Activated naive CD4-positive, alpha-beta T cell treated with Interleukin-2 at 50 U/mL for 16 hours (primary cell): ENCODE results near the gene HTT-AS.
"Not testable (repeated sequence)": the region's sequence is repeated elsewhere in the genome, so short reads cannot be mapped to it uniquely, and the experiment has no call there.

Experiments
- DNase-seq: peaks from one replicate; pipeline ENCODE4 v3.0.0-alpha.2; 2020

Gene HTT-AS

DNA sequence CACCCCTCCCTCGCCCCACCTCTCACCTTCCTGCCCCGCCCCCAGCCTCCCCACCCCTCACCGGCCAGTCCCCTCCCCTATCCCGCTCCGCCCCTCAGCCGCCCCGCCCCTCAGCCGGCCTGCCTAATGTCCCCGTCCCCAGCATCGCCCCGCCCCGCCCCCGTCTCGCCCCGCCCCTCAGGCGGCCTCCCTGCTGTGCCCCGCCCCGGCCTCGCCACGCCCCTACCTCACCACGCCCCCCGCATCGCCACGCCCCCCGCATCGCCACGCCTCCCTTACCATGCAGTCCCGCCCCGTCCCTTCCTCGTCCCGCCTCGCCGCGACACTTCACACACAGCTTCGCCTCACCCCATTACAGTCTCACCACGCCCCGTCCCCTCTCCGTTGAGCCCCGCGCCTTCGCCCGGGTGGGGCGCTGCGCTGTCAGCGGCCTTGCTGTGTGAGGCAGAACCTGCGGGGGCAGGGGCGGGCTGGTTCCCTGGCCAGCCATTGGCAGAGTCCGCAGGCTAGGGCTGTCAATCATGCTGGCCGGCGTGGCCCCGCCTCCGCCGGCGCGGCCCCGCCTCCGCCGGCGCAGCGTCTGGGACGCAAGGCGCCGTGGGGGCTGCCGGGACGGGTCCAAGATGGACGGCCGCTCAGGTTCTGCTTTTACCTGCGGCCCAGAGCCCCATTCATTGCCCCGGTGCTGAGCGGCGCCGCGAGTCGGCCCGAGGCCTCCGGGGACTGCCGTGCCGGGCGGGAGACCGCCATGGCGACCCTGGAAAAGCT is at the start of gene HTT-AS, which contains the start of gene HTT:
Gene HTT-AS, minus strand, starts transcription at position 461 of the 768 bp plus-strand sequence.
Gene HTT, plus strand, starts transcription at position 604 of the 768 bp plus-strand sequence. Its CDS starts 145 bp downstream, at position 749.
- peak; percentile 92 for DNase-seq

DNA sequence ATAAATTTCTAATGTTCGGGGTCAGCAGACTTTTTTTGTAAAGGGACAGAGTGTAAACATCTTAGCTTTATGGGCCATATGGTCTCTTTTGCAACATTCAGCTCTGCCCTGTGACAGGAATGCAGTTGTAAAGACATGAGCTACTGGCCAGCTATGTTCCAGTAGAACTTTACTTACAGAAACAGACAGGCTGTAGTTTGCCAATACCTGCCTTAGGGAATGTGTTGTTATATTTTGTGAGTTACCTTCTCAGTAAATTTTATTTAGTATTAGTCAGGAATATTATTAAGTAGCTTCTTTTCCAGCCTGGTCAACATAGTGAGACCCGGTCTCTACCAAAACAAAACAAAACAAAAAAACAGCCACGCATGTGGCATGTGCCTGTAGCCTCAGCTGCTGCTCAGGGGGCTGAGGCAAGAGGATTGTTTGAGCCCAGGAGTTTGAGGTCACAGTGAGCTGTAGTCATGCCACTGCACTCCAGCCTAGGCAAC is 48.9 kb upstream of the HTT-AS start:
- DNase-seq: no peak

DNA sequence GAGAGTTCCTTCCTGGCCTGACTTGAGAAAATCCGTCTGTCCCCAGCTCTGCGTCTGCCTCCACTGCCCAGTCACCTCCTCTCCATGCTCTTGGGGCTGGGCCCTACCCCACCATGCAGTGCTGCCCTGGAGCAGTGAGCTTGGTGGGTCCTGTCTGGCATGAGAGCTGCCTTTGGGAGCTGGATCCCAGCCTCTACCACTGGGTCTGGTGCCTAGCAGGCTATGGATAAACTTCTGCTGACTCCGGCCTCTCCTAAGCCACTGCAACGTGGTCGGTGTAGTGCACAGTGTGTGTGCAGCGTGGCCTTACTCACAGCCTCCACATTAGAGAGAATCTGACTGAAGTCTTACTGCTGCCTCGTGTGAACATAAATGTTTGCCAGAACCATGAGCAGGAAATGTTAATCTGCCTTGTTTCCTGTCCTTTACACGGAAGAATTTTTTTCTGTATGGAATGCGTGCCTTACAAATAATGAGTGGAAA is 47.8 kb upstream of the HTT-AS start:
- DNase-seq: no peak

DNA sequence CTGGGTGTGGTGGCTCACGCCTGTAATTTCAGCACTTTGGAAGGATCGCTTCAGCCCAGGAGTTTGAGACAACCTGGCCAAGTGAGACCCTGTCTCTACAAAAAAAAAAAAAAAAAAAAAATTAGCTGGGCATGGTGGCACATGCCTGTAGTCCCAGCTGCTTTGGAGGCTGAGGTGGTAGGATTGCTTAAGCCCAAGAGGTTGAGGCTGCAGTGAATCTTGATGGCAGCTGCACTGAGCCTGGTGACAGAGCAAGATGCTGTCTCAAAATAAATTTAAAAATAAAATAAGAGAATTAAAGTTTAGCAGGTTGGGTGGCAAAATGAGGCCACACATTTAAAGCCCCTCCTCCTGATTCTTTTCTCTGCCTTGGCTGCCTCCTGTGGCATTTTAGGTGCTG is 47.3 kb upstream of the HTT-AS start:
- DNase-seq: no peak

DNA sequence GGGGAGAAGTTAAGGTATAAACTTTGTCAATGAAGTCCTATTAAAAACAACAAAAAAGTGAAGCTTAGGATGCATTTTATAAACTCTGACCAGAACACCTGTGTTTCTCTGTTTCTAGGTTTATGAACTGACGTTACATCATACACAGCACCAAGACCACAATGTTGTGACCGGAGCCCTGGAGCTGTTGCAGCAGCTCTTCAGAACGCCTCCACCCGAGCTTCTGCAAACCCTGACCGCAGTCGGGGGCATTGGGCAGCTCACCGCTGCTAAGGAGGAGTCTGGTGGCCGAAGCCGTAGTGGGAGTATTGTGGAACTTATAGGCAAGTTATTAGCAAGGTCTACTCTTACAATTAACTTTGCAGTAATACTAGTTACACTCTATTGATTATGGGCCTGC is 46.8 kb upstream of the HTT-AS start:
- DNase-seq: no peak

DNA sequence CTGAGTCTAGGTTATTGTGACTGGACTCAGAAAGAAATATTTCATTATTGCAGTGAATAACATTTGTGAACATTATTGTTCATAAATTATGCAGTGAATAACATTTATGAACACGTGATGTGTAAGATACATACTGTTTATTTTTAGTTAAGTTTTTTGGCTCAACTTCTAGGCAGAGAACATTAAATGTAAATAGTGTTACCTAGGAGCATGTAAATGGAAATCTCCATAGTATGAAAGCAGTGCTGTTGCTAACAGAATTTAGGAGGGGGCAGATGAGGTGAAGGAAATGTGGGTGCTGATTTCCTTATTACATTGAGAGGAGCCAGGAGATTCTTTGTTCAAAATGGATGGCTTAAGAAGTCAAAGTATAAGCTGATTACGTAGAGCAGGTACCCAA is 45.1 kb upstream of the HTT-AS start:
- no peak for DNase-seq

DNA sequence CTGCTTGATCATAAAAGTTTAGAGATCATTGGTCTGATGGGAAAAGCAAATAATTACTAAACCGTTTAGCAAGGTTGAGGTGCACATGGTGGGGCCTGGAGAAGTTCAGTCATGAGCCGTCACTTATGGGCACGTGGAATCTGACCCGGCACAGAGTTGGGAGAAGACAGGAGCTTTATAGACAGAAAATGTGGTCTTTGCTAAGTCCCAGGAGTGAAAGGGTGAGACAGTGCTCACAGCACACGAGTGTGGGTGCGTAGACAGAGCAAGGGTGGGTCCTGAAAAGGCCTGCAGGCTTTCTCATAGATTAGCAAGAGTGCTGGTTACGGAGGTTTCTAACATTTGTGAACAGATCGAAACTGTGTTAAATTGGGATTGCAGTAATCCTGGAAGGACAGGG is 44.0 kb upstream of the HTT-AS start:
- DNase-seq: no peak

DNA sequence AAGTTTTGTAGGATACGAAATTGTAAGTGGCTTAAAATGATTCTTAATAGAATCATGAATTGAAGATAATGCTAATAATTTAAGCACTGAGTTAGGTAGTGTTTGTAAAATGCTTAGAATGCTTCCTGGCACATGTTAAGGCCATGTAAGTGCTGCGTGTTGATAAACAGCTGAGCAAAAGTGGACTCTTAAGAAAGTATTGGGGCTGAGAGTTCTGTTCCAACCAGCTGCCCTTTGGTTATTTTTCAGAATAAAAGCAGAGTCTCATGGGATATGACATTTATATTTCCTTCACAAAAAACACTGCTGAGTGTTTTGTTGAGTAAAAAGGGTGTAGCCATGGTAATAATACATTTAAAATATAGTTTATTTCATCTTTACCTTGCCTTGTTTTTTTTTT is 42.6 kb upstream of the HTT-AS start:
- DNase-seq: no peak

DNA sequence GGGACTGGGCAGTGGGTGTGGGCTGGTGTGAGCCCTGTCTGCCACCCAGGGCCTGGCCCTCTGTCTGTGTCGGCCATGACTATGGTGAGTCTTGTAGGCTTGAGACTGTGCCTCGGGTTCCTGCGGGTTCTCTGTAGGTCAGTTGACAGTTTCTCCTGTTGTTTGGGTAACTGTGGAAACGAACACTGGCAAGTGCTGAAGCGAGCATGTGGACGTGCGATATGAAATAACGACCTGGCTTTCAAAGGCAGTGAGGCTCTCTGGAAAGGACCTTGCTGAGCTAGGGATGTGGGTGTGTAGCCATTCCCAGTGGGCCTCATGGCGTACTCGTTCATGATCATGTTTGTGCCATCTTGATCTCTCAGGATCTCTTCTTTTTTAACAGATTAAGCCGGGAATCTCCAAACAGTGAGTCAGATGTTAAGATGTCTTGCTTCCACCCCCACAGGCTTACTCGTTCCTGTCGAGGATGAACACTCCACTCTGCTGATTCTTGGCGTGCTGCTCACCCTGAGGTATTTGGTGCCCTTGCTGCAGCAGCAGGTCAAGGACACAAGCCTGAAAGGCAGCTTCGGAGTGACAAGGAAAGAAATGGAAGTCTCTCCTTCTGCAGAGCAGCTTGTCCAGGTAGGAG is 41.4 kb upstream of the HTT-AS start:
- DNase-seq: no peak

DNA sequence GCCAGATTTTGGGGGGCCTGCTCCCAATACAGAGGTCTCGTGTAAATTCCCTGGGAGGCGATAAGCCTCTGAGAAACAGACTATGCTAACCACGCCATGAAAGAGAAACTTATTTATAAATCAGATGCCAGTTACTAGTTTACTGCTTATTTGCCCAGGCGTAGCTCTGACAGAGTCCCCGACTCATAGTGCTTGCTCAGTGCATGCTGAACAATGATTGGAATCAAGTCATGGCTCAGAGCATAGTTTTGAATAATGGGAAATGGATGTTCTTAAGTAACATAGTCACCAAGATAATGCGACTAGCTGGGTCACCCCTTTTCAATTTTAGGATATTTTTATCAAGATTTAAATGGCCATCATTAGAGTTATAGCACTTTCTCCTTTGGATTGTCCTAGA is 40.0 kb upstream of the HTT-AS start:
- DNase-seq: no peak

DNA sequence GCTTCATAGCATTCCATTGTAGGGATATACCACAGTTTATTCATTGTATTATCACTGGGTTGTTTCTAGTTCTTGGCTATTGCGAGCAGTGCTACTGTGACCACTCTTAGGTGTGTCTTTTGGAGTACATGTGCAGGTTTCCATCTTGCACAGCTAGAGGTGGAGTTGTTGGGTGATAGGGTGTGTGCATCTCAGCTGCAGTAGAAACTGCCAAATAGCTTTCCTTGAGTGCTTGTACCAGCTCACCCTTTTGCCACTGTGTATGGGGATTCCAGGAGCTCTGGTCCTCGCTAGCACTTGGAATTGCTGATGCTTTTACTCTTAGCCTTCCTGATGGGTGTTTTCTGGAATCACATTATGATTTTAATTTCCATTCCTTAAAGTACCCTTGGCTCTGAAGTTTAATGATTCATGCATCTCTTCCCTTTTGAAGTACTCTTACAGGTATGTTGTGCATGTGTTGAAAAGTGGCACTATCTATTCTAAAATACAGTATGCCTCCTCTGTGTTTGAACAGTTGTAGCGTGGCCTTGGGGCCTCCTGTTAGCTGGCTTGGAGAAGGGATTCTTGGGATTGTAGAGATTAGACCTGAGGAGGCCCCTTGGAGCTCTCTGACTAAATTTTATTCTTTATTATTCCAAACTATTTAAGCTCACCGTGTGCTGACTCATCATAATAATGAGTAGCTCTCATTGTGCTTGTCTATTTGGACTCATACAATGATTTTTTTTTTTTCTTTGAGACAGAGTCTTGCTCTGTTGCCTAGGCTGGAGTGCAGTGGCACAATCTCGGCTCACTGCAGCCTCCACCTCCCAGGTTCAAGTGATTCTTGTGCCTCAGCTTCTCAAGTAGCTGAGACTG is 38.5 kb upstream of the HTT-AS start:
- DNase-seq: no peak

DNA sequence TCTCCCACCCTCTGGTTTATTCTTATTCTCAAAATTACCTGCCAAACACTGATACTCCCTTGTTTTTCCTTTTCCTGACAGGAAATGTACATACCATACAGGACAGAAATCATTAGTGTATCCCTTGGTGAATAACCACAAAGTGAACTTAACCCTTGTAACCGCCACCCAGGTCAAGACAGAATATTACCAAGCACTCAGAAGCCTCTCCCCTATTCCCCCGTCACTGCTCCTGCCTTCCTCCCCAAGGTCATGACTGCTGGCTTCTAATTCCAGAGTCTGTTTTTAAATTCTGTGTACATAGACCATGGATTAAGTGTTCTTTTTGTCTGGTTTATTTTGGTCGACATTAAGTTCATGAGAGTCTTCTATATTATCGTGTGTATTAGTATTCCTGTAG is 37.9 kb upstream of the HTT-AS start:
- no peak for DNase-seq

DNA sequence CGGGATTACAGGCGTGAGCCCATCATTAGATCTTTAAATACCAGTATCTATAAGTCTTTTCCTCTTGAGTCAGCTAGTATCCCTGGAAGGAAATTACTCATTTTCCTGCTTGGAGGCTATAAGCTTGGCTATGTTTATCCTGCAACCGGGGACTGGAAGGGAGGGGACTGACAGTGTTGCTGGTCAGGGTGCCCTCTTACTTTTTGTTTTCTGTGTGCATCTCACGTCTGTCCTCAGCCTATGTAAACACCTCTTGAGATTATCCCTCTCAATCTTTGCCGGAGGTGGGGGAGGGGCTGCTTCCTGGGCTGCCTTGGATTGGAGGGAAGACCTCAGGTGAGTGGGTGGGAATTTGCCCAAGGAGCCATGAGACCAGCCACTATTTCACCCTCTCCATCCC is 37.1 kb upstream of the HTT-AS start:
- DNase-seq: no peak

DNA sequence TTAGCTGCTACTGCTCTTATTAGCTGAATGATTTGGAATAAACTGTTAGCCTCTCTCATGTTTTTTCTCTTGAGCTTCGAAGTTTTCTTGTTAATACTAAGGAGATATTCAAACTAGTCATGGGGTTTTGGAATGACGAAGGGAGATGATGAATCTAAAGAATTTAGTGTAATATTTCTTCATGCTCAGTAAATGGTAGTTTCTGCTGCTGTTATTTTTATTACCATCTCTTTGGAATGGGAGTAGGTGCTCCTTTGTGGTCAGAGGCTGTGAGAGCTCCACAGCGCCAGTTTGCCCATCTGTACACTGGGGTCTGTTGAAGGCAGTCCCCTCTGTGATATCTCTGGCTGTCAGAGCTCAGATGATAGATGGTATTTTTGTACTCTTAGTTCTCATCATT is 33.9 kb upstream of the HTT-AS start:
- no peak for DNase-seq

DNA sequence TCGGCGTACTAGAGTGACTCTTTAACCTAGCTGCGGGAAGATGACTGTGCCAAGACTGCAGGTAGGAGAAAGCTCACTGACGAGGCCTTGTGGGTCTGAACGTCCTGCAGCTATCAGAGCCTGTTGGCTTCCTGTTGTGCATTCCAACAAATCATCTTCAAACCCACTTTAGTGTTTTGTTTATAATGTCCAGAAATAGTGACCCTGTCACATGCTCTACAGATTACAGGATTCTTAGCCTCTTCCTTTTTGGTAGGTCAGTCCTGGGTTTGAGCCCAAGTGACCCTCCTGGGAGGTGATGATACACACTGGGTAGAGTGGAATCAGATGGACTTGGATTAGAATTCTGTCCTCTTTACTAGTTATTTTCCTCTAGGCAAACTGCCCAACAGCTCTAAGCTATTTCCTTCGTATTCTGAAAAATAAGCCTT is 33.4 kb upstream of the HTT-AS start:
- DNase-seq: no peak

DNA sequence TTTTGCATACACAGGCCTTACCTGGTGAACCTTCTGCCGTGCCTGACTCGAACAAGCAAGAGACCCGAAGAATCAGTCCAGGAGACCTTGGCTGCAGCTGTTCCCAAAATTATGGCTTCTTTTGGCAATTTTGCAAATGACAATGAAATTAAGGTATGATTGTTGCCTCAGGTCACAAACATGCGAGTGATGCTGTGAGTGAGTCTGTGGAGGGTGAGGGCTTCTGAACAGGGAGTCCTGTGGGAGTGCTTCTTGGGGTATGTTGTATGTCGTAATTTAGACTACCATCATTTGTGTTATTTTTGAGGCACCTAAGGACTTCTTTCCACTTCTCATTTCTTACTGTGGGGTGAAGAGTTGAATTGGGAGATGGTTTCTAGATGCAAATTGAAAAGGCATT is 32.9 kb upstream of the HTT-AS start:
- DNase-seq: no peak

DNA sequence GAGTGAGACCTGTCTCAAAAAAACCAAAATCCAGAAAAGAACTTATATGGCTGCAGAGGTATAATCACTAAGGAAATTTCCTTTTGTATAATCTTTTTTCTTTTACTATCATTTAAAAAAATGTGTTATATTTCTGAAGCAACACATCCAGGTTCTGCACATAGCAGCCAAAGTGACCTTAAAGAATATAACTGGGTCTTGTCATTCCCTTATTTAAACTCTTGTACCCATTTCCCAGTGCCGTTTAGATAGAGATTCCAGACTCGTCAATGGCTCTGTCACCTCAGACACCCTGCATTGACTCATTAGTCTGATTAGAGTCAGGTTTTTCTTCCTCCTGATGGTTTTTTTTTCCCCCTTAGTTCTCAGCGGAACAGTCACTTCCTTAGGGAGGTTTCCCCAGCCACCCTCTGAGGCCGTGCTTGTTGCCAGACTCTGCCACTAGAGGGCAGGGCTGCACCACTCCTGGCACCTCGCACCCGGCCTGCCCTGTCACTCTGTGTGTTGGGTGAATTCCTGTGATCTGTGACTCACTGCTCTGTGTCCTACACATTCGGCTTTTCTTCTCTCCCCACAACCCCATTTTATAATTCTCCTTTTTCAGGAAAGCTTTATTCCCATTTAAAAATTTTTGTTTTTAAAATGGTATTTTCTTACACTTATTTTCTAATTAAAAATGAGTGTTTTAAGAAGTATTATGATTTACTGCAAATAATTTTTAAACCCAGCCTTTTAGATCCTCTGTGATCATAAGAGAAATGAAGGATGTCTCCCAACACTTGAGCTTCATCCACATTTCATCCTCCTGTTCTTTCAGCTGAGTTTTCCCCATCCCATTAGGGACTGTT is 32.2 kb upstream of the HTT-AS start:
- peak; percentile 90 for DNase-seq

DNA sequence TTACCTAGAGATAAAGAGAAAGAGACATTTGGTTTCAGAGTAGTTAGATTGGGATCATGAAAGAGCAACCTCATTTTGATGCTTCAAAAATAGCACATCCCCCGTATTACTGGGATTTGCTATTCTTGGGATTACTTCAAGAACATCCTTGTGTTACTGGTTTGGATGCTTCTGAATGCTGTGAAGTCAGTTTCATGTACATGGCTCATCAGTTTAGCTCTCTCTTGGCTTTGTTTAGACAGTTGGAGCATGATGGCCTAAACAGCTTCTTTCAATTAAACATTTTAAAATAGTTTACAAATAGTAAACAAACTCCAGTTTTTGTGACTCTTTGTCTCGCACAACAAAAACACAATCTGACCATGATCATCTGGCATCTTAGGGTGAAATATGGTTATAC is 24.0 kb upstream of the HTT-AS start:
- no peak for DNase-seq

DNA sequence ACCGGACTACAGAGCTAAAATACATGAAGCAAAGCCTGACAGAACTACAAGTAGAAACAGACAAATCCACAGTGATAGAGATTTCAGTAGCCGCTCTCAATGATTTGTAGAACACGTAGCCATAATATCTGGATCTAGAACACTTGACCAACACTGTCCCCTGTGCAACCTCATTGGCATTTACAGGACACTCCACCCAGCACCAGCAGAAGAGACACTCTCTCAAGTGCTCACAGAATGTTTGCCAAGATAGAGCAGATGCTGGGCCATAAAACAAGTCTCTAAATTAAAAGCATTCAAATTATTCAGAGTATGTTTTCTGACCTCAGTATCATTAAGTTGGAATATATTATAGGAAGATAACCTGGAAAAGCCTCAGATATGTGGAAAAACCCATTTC is 21.9 kb upstream of the HTT-AS start:
- DNase-seq: no peak

DNA sequence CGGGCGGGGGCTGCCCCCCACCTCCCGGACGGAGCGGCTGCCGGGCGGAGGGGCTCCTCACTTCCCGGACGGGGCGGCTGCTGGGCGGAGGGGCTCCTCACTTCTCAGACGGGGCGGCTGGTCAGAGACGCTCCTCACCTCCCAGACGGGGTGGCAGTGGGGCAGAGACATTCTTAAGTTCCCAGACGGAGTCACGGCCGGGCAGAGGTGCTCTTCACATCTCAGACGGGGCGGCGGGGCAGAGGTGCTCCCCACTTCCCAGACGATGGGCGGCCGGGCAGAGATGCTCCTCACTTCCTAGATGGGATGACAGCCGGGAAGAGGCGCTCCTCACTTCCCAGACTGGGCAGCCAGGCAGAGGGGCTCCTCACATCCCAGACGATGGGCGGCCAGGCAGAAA is 20.4 kb upstream of the HTT-AS start:
- DNase-seq: not testable (repeated sequence)

DNA sequence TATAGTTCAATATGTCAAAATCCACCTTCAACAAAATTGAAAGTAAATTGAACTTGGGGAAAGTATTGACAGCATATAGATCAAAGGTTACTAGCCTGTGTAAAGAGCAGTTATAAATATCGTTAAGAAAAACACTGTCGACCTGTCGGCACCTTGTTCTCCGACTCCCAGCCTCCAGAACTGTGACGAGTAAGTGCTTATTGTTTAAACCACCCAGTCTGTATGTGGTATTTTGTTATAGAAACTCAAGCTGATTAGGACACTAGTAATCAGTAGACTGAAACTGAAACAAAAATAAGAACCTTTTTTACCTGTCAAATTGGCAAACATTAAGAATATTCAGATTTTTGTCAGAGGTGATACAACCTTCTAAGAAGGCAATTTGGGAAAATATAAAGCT is 17.1 kb upstream of the HTT-AS start:
- no peak for DNase-seq

DNA sequence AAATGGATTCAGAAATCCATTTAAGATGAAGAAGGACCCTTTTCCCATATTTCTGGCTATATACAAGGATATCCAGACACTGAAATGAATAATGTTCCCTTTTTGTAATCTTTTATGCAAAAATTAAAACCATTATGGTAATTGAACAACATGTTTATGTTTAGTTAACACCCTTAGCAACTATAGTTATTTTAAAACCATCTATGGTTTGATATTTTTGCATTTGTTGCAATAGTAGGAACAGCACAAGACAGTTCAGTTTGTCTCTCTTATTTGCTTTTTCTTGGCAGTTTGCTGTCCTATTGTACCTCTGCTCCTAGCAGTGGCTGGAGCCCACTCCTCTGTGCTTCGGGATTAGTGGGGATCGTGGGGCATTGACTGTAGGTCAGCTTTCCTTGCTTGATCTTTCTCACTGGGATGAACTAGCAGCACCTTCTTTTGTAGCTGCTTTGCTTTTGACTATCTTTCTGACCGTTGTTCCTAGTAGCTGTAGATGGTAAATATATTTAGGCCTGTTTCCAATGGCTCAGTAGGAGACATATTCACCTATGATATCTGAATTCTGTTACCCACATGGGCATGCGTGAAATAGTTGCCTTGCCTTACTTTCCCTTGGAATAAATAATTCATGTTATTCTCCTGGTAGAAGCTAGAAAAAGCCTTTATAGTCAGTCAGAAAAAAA is 12.9 kb upstream of the HTT-AS start:
- no peak for DNase-seq
